Measurements from ENCODE around the gene WTAP.
"Not testable (repeated sequence)": the region's sequence is repeated elsewhere in the genome, so short reads cannot be mapped to it uniquely, and the experiment has no call there.

Gene WTAP

DNA sequence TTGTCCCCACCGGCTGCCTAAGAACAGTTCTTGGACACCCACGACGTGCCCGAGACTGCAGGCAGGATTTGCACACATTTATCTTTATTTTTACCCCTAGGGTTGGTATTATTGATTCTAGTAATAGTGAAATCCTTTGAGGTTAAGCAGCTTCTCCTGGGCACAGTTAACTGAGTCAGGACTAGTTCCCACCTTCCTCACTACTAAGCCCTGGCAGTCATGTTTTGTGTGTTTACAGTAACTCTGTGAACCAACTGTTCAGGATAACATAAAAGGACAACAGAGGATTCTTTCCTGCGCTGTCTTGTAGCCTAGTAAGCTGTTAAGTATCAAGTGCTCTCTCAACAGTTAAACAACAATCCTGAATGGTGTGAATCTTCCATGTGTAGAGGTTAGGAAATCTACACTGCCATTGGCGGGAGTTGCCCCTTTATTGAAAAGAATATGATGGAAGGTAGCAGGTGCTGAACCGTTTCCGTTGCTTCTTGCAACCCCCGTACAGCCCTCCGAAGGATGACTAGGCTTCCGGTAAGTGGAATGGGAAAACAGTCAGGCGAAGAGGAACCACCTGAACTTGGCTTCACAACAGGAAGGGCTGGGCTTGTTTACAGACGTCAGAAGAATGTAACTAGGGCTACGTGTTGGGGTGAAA, 33.3 kb upstream of the WTAP start:
- TF ChIP-seq CTCF (IDR thresholded peaks at IDR 0.05; ENCODE audit: low read depth, low read length) = no peak
- peak overlapping the region; percentile 74 to 83 for H3K4me3 ChIP-seq (replicated peaks in 1 of 2; ENCODE audit: low read depth in 2 of 2, low read length in 2 of 2)
- DNase-seq (ENCODE audit: low read depth in 2 of 2) = peak; percentile 56 to 82

- peak in 1 of 2 donors; percentile 64 for DNase-seq (ENCODE audit: low read depth in 2 of 2)
- no peak for TF ChIP-seq CTCF (IDR thresholded peaks at IDR 0.05; ENCODE audit: low read depth, low read length)
- H3K4me3 ChIP-seq (replicated peaks in 1 of 2; ENCODE audit: low read depth in 2 of 2, low read length in 2 of 2) = no peak overlapping the region
Measured at GRCh38 chr6:159695984-159696383, 31.3 kb upstream of the WTAP start.

DNA sequence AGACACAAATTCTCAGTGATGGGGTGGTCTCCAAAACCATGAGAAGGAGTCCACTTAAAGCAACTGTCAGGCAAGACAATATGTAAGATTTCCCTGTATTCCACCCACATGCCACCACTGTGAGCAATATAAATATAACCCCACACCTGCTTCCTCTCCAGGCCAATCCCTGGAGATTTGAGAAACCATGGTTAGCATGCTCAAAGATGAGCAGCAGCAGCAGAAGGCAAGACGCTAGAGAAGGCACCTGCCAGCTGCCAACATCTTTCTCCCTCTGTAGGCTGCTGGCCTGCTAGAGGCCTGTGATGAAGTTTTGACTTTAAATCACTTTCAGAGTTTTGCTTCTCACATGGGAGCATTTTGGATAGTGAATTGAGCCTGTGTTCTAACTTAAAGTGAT, 26.3 kb upstream of the WTAP start:
- no peak for TF ChIP-seq CTCF (IDR thresholded peaks at IDR 0.05; ENCODE audit: low read depth, low read length)
- DNase-seq (ENCODE audit: low read depth in 2 of 2) = peak in 1 of 2 donors; percentile 78
- H3K4me3 ChIP-seq (replicated peaks in 1 of 2; ENCODE audit: low read depth in 2 of 2, low read length in 2 of 2) = no peak overlapping the region

GRCh38 chr6:159701413-159701999, 25.8 kb upstream of the WTAP start:
- DNase-seq (ENCODE audit: low read depth in 2 of 2) = peak; percentile 82 to 95
- no peak overlapping the region for H3K4me3 ChIP-seq (replicated peaks in 1 of 2; ENCODE audit: low read depth in 2 of 2, low read length in 2 of 2)
- TF ChIP-seq CTCF (IDR thresholded peaks at IDR 0.05; ENCODE audit: low read depth, low read length) = no peak

DNA sequence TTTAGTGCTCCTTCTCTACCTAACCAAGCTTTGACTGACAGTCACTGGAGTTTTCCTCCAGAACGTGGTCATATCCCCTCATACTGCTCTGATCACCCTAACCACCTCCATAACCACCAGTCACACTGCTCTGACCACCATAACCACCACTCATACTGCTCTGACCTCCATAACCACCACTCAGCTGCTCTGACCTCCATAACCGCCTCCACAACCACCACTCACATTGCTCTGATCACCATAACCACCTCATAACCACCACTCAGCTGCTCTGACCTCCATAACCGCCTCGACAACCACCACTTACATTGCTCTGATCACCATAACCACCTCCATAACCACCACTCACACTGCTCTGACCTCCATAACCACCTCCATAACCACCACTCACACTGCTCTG, 16.7 kb upstream of the WTAP start:
- H3K4me3 ChIP-seq (replicated peaks in 1 of 2; ENCODE audit: low read depth in 2 of 2, low read length in 2 of 2); DNase-seq (ENCODE audit: low read depth in 2 of 2): not testable (repeated sequence)

DNA sequence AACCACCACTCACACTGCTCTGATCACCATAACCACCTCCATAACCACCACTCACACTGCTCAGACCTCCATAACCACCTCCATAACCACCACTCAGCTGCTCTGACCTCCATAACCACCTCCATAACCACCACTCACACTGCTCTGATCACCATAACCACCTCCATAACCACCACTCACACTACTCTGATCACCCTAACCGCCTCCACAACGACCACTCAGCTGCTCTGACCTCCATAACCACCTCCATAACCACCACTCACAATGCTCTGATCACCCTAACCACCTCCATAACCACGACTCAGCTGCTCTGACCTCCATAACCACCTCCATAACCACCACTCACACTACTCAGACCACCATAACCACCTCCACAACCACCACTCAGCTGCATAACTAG, 14.9 kb upstream of the WTAP start:
- not testable (repeated sequence) for DNase-seq (ENCODE audit: low read depth in 2 of 2); H3K4me3 ChIP-seq (replicated peaks in 1 of 2; ENCODE audit: low read depth in 2 of 2, low read length in 2 of 2)

- no peak for TF ChIP-seq CTCF (IDR thresholded peaks at IDR 0.05; ENCODE audit: low read depth, low read length)
- no peak for DNase-seq (ENCODE audit: low read depth in 2 of 2)
- no peak overlapping the region for H3K4me3 ChIP-seq (replicated peaks in 1 of 2; ENCODE audit: low read depth in 2 of 2, low read length in 2 of 2)
Measured at GRCh38 chr6:159713984-159714383, 13.3 kb upstream of the WTAP start.

GRCh38 chr6:159714404-159714803, 12.9 kb upstream of the WTAP start:
- TF ChIP-seq CTCF (IDR thresholded peaks at IDR 0.05; ENCODE audit: low read depth, low read length) = no peak
- no peak for DNase-seq (ENCODE audit: low read depth in 2 of 2)
- no peak overlapping the region for H3K4me3 ChIP-seq (replicated peaks in 1 of 2; ENCODE audit: low read depth in 2 of 2, low read length in 2 of 2)
